GM18507 (cell line): ENCODE results near the gene NADK2.

Source experiments
- DNase-seq: peaks from one replicate; pipeline ENCODE4 v3.0.0; 2011; ENCODE audit warnings: low read depth; ENCODE audit not compliant: insufficient read length; ENCODE audit errors: extremely low spot score
- FAIRE-seq: peaks from 2 replicates; lab custom pipeline; 2011; peaks lifted over from hg19 to GRCh38; lab: Jason Lieb, UNC

NADK2 gene

GRCh38 chr5:36173426-36173825, 68.3 kb downstream of the NADK2 start:
- DNase-seq (no peak), FAIRE-seq (no peak)

DNA sequence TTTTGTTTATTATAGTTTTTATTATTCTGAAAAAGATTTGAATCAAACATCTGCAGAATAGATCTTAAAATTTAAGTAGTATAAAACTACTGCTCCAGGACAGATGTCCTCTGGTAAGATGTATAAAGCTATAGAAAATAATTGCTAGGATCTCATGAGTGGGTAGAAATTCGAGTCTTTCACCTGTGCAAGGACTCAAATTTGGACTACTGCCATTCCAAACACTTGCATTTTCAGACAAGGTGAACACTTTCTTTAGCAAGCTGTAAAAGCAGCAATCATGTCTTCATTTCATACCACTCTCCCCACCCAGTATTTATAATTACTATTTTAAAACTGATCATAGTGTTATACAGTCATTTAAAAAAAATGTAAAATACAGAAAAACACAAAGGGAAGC, 69.1 kb downstream of the NADK2 start:
- no peak for DNase-seq
- no peak for FAIRE-seq

DNA sequence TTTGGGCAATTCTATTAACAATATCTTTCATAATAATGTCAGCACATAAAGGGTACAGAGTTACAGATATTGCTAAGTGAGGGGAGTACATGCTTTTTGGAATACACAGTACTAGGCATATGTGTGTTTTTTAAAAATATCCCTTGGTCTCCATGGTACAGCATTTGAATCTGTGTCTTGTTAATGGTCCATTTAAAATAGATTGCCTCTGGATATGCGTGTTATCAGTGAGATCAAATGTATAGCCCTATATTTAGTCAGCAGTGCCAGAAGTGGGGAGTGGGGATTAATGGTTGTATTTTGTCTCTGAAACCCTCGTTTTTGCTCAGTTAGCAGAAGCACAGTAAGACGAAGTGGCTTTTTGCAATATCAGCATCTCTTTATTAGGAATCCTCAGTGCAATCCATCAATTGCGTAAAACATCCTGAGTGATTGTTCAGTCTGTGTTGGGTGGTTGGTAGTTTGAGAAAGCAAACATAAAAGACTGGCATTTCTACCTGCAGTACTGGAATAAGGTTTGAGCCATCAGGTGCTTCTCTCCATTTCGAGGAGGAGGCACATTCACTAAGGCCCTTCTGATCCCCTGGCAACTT, 70.8 kb downstream of the NADK2 start:
- no peak for DNase-seq
- no peak for FAIRE-seq

DNA sequence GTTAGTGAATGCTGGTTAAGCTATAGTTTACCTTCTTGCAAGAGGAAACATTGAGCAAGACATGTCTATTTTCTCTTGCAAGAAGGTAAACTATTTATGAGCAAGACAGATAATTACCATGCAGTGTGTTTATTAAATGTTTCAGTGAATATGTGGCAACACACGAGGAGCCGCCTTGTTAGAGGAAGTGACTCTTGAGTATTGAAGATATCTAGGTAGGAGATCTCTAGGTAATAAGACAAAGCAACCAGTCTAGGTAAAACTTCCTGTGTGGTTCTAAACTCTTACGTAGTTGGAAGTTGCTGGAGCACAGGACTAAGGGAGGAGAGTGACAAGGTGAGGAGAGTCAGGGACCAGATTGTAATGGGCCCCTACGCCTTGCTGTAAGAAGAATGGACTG, 73.0 kb downstream of the NADK2 start:
- no peak for DNase-seq
- FAIRE-seq: no peak

GRCh38 chr5:36164461-36164860, 77.3 kb downstream of the NADK2 start:
- DNase-seq (no peak), FAIRE-seq (no peak)

GRCh38 chr5:36162810-36163486, 78.8 kb downstream of the NADK2 start:
- FAIRE-seq (no peak), DNase-seq (no peak)

GRCh38 chr5:36161361-36161760, 80.4 kb downstream of the NADK2 start:
- DNase-seq: no peak
- FAIRE-seq: no peak

DNA sequence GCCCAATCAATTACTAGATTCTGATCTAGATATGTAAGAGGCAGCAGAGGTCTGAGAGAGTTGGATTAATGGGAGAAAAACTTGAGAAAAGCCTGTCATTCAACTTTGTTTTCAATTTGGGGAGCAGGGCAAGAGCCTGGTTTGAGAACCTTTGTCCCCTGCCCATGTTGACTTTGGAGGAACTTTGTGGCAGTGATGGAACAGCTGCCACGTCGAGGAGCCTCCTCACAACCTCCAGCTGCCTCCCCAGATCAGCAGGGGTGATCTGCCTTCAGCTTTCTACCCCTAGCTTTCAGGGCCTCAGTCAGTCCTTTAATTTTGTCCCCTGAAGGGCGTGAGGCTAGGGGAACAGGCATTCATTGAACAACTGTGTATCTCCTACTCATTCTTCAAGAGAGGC, 81.1 kb downstream of the NADK2 start:
- DNase-seq (no peak), FAIRE-seq (no peak)

DNA sequence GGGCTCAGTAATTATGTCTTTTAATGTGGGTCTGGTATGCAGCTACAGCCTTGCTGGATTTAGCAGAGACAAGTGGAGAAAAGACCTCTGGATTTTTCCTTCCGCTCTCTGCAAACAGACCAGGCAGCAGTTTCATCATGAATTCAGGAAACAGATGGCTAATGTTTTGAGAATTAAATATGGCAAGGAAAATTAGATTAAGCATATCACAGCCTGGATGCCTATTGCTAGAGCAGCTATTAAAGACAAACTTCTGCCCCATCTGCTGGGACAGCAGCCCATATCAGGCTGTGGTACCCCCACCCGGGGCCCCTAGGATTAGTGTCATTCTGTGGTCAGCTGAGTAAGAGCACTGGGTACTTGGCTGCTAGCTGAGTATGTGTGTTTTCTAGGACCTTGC, 83.6 kb downstream of the NADK2 start:
- FAIRE-seq (no peak), DNase-seq (no peak)

DNA sequence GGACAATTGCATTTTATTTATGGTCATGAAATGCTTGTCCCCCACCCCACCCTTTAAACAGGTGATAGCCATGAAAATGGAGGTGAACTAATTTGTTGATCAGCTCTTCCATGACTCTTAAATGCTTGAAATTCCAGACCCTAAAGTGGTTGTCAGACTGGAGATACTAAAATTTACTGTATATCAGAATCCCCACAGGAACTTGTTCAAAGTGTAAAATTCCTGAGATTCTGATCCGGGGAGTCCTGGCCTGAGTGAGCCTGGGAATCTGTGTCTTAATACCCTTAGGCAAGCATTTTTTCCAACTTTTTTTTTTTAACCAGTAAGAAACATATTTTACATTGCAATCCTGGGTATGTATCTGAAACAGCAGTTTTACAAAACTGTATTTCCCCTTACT, 85.1 kb downstream of the NADK2 start:
- DNase-seq: no peak
- no peak for FAIRE-seq

DNA sequence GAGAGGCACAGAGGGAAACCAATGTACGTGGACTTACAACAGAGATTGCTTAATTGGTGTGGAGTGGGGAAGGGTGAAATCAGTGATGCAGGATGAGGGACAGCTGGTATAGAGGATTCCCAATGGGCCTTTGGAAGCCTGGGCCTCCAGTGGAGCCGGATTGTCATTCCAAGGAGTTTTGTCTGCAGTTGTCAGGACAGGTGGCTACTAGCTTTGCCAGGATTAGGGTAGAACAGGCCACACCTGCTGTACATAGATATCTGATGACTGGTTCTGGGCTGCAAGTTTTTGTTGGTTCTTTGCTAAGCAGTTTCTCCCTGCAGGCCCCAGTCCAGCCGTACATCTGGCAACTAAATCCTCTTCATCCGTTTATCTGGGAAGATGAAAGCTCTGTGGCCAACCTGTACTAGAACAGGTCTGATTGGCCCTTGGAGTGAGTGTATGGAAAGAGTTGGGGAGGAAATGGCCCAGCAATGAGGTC, 85.6 kb downstream of the NADK2 start:
- DNase-seq (no peak), FAIRE-seq (no peak)

DNA sequence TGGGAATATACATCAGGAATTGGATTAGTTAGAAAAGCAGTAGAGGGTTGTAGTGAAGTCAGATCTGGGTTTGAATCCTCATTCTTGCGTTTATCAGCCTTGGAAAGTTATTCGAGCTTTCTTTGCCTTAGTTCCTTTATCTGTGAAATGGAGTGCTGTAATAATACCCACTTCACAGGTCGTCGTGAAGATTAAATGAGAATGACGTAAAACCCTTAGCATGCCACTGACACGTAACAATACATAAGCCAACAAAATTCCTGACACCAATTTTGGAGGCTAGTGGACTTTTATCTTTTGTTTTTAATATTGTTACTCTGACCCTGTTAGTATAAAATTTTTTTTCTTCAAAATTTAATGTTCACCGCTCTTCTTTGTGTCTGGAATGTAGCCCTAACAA, 86.4 kb downstream of the NADK2 start:
- no peak for FAIRE-seq
- no peak for DNase-seq

DNA sequence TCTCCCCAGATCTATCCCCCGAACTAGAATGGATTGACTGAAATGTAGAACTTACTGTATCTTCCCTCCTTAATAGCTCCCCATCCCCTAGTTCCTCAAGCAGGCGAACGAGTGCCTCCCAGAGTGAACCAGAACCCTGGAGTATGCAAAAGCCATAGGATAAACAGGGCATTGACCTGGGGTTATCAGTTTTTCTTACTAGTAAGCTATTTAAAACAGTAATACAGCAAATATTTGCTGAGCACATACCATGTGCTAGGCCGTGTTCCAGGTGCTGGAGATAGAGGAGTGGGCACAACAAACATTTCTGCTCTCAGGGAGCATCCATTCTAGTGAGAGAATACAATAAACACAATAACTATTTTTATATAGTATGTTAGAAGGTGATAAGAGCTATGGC, 88.0 kb downstream of the NADK2 start:
- DNase-seq (no peak), FAIRE-seq (no peak)

DNA sequence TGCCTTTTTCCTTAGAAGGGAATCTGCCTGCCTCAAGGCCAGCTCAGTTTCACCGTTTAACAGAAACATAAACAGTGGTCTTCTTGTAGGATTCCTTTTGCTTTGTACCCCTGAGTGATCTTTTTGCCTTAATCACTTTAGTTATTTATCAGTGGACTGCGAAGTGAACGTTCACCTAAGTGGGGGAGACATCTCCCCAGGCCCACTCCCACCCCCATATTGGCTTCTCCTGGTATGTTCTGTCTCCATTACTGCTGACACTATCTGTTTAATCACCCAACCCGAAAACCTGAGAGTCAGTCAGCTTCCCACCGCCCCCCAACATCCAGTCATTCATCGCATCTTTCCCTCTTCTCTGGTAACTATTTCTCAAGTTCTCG, 88.4 kb downstream of the NADK2 start:
- DNase-seq (no peak), FAIRE-seq (no peak)

GRCh38 chr5:36152324-36153297, 89.1 kb downstream of the NADK2 start:
- no peak for FAIRE-seq
- DNase-seq: no peak

GRCh38 chr5:36151434-36152323, 90.0 kb downstream of the NADK2 start, which contains the start of the genes LMBRD2 and SKP2:
TSS of gene LMBRD2 (minus strand) at chr5:36151887. CDS start at chr5:36143349, 8,538 bp downstream.
TSS of gene SKP2 (plus strand) at chr5:36152111. CDS start at chr5:36152263, 152 bp downstream.
- FAIRE-seq (peak; percentile 98), DNase-seq (peak; percentile 87)

GRCh38 chr5:36150676-36151433, 90.9 kb downstream of the NADK2 start:
- DNase-seq: no peak
- FAIRE-seq: peak; percentile 54

- FAIRE-seq: no peak
- DNase-seq: no peak
Measured at GRCh38 chr5:36147681-36148080, 94.0 kb downstream of the NADK2 start.

DNA sequence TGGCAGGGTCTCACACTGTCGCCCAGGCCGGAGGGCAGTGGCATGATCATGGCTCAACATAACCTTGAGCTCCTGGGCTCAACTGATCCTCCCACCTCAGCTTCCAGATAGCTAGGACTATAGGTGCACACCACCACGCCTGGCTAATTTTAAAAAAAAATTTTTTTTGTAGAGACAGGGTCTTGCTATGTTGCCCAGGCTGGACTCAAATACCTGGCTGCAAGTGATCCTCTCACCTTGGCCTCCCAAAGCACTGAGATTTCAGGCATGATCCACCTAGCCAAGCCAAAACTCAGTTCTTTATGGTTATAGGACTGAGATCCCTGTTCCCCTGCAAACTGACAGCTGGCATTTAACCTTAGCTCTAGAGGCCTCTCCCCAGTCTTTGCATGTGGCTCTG, 95.3 kb downstream of the NADK2 start:
- no peak for FAIRE-seq
- no peak for DNase-seq
